Measurements from ENCODE around the gene DUSP2. TPM values are rescaled to one million over a fixed set of nuclear protein-coding genes. Genes with fewer than 3 reads are reported as not detected.

The DUSP2 gene
- total RNA-seq, 4 donors from 2014 or later = 2.6 to 10.2 (median 7.9) TPM

DNA sequence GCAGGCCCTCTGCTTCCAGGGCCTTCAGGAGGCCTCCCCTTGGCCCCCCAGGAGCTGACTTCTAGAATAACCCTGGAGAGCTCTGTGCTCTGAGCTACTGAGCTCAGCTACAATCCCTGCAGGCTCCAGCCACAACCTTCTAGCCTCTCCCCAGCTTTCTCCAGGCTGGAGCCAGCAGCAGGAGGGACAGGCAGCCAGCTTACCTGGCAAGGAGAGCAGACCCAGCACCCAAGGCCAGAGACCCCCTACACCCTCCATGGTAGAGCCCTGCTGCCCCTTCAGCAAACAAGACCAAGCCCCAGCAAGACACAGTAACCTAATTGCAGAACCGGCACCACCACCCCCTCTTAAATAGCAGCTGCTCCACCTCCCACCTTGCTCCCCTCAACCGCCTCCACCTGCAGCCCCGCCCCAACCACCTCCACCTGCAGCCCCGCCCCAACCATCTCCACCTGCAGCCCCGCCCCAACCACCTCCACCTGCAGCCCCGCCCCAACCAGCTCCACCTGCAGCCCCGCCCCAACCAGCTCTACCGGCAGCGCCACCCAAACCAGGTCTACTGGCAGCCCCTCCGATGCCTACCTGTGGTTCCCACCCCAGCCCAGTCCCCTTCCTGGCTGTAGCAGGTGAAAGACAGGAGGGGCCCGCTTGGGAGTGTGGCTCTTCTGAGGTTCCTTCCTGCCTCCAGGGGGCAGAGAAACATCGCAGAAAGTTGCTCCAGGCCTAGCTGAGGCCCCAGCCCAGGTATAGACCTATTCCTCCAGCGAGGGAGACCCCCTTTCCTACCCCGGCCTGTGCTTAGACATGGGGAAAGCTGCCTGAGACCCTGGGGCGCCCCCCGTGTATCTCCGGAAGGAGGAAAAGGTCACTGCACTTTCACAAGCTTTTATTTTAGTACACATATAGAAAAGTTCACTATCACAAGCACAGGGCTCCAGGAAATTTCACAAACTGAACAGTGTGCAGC is 6.8 kb downstream of the DUSP2 start, which contains the start of gene ASTL:
TSS of gene ASTL (minus strand) at position 324 of the 967 bp plus-strand sequence. CDS start at position 258, 66 bp downstream.
- TF ChIP-seq, protein P1, sequence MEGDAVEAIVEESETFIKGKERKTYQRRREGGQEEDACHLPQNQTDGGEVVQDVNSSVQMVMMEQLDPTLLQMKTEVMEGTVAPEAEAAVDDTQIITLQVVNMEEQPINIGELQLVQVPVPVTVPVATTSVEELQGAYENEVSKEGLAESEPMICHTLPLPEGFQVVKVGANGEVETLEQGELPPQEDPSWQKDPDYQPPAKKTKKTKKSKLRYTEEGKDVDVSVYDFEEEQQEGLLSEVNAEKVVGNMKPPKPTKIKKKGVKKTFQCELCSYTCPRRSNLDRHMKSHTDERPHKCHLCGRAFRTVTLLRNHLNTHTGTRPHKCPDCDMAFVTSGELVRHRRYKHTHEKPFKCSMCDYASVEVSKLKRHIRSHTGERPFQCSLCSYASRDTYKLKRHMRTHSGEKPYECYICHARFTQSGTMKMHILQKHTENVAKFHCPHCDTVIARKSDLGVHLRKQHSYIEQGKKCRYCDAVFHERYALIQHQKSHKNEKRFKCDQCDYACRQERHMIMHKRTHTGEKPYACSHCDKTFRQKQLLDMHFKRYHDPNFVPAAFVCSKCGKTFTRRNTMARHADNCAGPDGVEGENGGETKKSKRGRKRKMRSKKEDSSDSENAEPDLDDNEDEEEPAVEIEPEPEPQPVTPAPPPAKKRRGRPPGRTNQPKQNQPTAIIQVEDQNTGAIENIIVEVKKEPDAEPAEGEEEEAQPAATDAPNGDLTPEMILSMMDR (IDR thresholded peaks at IDR 0.05; ENCODE audit: low read depth) = no peak

DNA sequence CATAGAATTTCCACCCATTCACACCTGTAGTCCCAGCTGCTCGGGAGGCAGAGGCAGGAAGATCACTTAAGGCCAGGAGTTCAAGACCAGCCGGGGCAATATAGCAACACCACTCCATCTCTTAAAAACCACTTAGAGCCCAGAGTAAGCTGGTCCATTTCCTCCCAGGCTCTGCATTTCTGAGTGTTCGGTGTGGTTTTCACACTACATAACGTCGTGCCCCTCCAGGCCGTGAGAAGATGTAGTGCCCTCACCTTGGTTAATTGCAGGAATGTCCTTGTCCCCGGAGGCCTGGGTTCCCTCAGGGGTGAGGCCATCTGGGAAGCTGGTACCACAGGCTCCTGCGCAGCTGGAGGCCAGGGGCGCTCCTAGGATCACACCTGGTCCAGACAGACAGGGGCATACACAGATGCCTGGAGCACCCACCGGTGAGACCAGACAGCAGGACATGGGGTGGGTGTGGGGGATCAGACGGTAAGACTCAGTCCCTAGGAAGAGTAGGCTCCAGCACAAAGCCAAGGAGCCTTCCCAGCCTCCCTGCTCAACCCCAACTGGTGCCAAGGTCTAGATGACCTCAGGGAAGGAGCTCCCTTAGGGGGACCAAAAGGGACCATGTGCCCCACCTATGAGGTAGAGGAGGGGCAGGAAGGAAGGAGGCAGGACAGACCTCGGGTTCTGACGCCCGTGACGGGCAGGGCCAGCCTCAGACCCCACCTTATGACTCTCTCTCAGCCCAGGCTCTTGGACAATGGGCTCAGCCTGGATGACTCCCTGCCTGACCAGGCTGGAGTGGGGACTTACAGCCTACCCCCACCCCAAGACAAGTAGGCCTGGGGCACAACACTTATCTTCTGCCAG is 7.7 kb downstream of the DUSP2 start:
- TF ChIP-seq, protein P1 (IDR thresholded peaks at IDR 0.05; ENCODE audit: low read depth) = no peak

DNA sequence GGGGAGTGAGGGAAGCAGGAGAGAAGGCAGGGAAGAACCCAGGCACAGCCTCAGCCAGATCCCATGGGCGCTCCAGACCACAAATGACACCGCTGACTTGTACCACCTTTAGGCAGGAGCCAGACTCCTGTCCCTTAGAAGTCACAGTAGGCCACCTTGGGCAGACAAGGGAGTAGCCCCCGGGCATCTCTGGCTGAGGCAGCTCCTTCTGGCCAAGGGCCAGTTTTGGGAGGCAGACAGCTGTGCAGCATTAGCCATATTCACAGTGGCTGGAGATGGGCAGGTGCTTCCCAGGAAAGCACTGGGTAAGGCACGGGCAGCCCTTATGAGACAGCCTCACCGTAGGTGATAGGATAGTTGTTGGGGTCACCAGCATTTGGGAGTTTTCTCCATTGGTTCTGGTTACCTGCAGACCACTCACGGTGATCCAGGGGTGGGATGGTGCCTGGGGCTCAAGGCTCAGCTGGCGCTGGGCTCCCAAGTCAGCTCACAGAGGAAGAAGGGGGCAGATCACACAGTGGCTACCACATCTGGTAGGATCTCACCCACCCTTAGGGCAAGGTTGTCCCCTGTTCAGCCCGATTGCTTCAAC is 9.0 kb downstream of the DUSP2 start:
- TF ChIP-seq, protein P1 (IDR thresholded peaks at IDR 0.05; ENCODE audit: low read depth) = no peak

DNA sequence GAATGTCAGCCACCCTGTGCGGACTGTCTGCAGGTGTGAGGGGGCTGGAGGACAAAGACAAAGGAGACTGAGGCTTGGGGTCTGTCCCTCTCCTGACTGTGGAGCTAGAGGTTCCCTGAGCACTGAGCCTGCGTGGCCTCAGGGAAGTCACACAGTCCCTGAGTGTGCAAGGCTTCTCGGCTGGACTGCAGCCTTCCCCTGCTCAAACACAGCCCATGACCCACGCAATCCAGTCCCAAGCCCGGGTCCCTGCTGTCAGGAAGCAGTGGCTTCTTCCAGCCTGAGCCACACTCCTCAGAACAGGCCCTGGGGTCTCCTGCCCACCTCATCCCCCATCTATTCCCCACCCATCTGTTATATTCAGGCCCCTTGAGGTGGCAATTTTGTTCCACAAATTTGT is 9.6 kb downstream of the DUSP2 start:
- TF ChIP-seq, protein P1 (IDR thresholded peaks at IDR 0.05; ENCODE audit: low read depth) = no peak

DNA sequence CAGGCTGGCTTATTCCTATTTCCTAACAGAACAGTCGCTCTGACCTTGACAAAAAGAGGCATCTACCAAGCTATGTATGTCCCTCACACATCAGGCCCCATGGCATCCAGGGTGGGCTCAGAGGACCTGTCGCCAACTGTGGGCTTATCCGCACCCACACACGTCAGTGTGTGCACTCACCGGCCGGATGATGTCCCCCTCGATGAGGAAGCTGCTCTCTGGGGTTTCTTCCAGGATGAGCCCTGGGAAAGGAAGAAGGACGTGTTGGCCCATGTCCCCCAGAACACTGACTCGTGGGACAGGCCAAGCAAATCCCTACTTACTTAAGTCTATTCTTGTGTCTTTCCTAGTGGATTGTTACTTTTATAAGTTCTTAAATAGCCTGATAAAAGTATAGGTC is 10.1 kb downstream of the DUSP2 start:
- TF ChIP-seq, protein P1 (IDR thresholded peaks at IDR 0.05; ENCODE audit: low read depth) = no peak

DNA sequence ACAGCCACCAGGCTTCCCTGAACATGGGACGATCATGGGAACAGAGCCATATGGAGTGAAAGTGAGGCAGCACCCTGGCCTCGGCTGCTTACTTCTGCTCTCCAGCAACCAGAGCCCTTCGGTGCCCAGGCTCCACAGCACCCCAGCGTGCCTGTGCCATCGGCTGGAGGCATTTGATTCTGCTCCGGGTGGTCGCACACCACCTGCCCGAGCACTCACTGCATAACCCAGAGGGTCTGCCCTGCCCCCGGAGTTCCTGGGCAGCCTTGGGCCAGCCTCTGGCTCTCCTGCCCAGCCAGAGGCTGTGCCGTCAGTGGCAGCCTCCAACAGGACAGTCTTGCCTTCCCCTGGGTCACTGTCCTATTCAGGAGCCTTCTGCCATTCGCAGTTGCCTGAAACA is 10.8 kb downstream of the DUSP2 start:
- TF ChIP-seq, protein P1 (IDR thresholded peaks at IDR 0.05; ENCODE audit: low read depth) = no peak

Measured in subcutaneous adipose tissue (tissue), 4 donors.